MM.1S (cell line): ENCODE data around the gene SHISA9.

ENCODE experiments used
- DNase-seq: peaks from one replicate; pipeline ENCODE4 v3.0.0-alpha.2; 2015
- H2AFZ ChIP-seq: fragments of 300-600 bp; sonication (generic); 2 replicates; pipeline ENCODE4 v1.6.0; 2016; ENCODE audit warnings: antibody characterized with exemption, low read length
- H3F3A ChIP-seq: fragments of 300-600 bp; sonication (generic); 2 replicates; pipeline ENCODE4 v1.6.1; 2016; ENCODE audit warnings: mild to moderate bottlenecking, antibody characterized with exemption, low read length, moderate library complexity, mixed read lengths; ENCODE audit not compliant: insufficient read depth
- H3K27ac ChIP-seq: fragments of 300-600 bp; sonication (generic); 2 replicates; pipeline ENCODE4 v1.5.1; 2016; ENCODE audit warnings: mild to moderate bottlenecking, low read length
- H3K27me3 ChIP-seq: fragments of 300-600 bp; sonication (generic); replicated peaks from 2 replicates; pipeline ENCODE4 v1.6.0; 2016; ENCODE audit warnings: low read length; ENCODE audit not compliant: insufficient read depth
- H3K36me3 ChIP-seq: fragments of 300-600 bp; sonication (generic); replicated peaks from 2 replicates; pipeline ENCODE4 v1.6.1; 2016; ENCODE audit warnings: mild to moderate bottlenecking, low read length, mixed read lengths; ENCODE audit not compliant: insufficient read depth
- H3K4me1 ChIP-seq: fragments of 300-600 bp; sonication (generic); 2 replicates; pipeline ENCODE4 v1.6.1; 2016; ENCODE audit warnings: low read length, mixed read lengths
- H3K4me2 ChIP-seq: fragments of 300-600 bp; sonication (generic); 2 replicates; pipeline ENCODE4 v1.6.0; 2016; ENCODE audit warnings: low read depth, low read length
- H3K4me3 ChIP-seq: fragments of 300-600 bp; sonication (generic); 2 replicates; pipeline ENCODE4 v1.5.1; 2016; ENCODE audit warnings: low read length, mixed read lengths
- H3K79me2 ChIP-seq: fragments of 300-600 bp; sonication (generic); 2 replicates; pipeline ENCODE4 v1.6.1; 2016; ENCODE audit warnings: mixed run types, low read length, mixed read lengths
- H3K9ac ChIP-seq: fragments of 300-600 bp; sonication (generic); 2 replicates; pipeline ENCODE4 v1.6.1; 2016; ENCODE audit warnings: low read length, mixed read lengths
- H3K9me2 ChIP-seq: fragments of 300-600 bp; sonication (generic); replicated peaks from 2 replicates; pipeline ENCODE4 v1.6.1; 2016; ENCODE audit warnings: mild to moderate bottlenecking, low read length, mixed read lengths; ENCODE audit not compliant: insufficient read depth
- H3K9me3 ChIP-seq: fragments of 300-600 bp; sonication (generic); replicated peaks from 2 replicates; pipeline ENCODE4 v1.6.1; 2016; ENCODE audit warnings: mild to moderate bottlenecking, low read length, mixed read lengths; ENCODE audit not compliant: insufficient read depth
- H4K20me1 ChIP-seq: fragments of 300-600 bp; sonication (generic); 2 replicates; pipeline ENCODE4 v1.6.1; 2016; ENCODE audit warnings: mild to moderate bottlenecking, low read length, moderate library complexity, mixed read lengths; ENCODE audit not compliant: insufficient read depth
- EZH2 ChIP-seq: fragments of 300-600 bp; sonication (generic); optimal IDR thresholded peaks from 2 replicates; pipeline ENCODE3; 2017; ENCODE audit warnings: low read depth, mild to moderate bottlenecking, antibody characterized with exemption, low read length, mixed read lengths
- EZH2phosphoT487 ChIP-seq: fragments of 300-600 bp; sonication (generic); IDR thresholded peaks from 2 replicates; pipeline ENCODE4 v1.6.1; 2018; ENCODE audit warnings: antibody characterized with exemption, low read length
- TF ChIP-seq, protein P1 (sequence below): fragments of 300-600 bp; sonication (generic); IDR thresholded peaks from 2 replicates; pipeline ENCODE4 v1.5.1; 2016; ENCODE audit warnings: antibody characterized with exemption, low read length, mixed read lengths

SHISA9 gene

DNA sequence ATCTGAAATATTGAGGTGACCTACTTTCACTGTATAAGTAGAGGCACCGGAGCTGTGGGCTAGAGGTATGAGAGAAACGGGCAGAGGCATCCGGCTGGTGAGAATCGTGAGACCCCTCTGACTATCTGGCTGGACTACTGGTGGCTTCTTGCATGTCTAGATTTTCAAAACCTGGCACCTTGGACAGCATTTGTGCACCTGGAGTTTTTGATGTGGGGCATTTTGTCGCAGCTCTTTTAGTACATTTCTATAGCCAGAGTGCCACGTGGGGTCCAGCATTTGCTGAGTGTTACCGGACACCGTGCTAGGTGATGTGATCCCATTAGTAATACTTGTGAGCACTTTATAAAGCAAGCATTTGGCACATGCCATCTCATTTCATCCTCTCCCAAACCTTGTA is 32.6 kb upstream of the SHISA9 start:
- Histone ChIP-seq H3K9ac (no peak overlapping the region), H3F3A (no peaks in the 10 kb centered on the region), H2AFZ (no peak overlapping the region), H3K79me2 (no peaks in the 10 kb centered on the region), H3K27ac (no peak overlapping the region), H4K20me1 (no peaks in the 10 kb centered on the region), H3K36me3 (no peaks in the 10 kb centered on the region), H3K9me2 (no peaks in the 10 kb centered on the region), H3K9me3 (no peaks in the 10 kb centered on the region), H3K4me3 (no peak overlapping the region), H3K4me2 (no peak overlapping the region), H3K4me1 (no peaks in the 10 kb centered on the region), H3K27me3 (no peaks in the 10 kb centered on the region)
- DNase-seq: no peak
- TF ChIP-seq, protein P1, sequence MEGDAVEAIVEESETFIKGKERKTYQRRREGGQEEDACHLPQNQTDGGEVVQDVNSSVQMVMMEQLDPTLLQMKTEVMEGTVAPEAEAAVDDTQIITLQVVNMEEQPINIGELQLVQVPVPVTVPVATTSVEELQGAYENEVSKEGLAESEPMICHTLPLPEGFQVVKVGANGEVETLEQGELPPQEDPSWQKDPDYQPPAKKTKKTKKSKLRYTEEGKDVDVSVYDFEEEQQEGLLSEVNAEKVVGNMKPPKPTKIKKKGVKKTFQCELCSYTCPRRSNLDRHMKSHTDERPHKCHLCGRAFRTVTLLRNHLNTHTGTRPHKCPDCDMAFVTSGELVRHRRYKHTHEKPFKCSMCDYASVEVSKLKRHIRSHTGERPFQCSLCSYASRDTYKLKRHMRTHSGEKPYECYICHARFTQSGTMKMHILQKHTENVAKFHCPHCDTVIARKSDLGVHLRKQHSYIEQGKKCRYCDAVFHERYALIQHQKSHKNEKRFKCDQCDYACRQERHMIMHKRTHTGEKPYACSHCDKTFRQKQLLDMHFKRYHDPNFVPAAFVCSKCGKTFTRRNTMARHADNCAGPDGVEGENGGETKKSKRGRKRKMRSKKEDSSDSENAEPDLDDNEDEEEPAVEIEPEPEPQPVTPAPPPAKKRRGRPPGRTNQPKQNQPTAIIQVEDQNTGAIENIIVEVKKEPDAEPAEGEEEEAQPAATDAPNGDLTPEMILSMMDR: no peak
- TF ChIP-seq EZH2phosphoT487 (no peak), EZH2 (no peak)

DNA sequence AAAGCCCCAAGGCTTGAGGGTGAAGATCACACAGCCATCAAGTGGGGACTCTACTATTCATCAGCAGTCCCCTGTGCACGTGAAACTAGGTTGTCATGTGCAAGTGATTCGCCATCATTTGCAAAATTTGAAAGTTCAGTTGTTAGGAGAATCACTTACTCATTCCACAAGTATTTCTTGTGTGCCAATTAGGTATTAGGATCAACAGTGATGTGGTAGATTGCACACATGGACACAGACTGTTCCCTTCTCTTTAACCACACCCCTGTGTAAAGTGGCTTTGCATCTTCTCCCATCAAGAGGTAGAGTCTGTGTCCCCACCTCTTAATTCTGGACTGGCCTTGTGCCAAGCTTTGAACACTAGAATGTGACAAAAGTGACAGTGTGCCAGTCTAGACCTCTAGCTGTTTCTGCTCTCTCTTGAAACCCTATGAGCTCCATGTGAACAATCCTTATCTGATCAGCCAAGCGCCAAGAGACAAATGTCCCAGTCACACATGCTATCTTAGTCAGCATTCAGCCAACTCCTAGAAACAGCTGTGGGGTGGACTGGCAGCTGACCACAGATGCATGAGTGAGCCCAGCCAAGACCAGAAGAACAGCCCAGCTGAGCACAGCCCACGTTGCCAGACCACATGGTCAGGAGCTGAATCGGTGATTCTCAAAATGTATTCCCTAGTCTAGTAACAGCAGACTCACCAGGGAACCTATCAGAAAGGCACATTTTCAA is 31.5 kb upstream of the SHISA9 start:
- Histone ChIP-seq H2AFZ (no peak overlapping the region), H3K4me2 (no peak overlapping the region), H3K4me1 (no peaks in the 10 kb centered on the region), H3K27me3 (no peaks in the 10 kb centered on the region), H3K27ac (no peak overlapping the region), H3K9me3 (no peaks in the 10 kb centered on the region), H3F3A (no peaks in the 10 kb centered on the region), H4K20me1 (no peaks in the 10 kb centered on the region), H3K4me3 (no peak overlapping the region), H3K9ac (no peak overlapping the region), H3K79me2 (no peaks in the 10 kb centered on the region), H3K9me2 (no peaks in the 10 kb centered on the region), H3K36me3 (no peaks in the 10 kb centered on the region)
- TF ChIP-seq, protein P1: no peak
- no peak for TF ChIP-seq EZH2
- no peak for TF ChIP-seq EZH2phosphoT487
- DNase-seq: no peak

DNA sequence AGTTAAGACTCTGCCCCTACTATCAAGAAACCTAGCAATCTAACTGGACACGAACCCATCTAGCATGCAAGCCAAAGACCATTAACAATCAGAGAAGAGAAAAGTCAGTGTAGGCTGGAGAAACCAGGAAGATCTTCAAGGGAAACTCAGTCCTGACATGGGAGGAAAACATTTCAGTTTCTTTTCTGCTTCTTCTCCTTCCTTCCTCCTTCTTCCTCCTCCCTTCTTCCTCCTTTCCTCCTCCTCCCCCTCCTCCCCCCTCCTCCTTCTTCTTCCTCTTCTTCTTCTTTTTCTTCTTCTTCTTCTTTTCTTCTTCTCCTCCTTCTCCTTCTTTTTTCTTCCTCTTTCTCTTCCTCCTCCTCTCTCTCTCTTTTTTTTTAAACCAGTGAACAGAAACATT is 29.6 kb upstream of the SHISA9 start:
- no peaks in the 10 kb centered on the region for H3K79me2 ChIP-seq
- H4K20me1 ChIP-seq: no peaks in the 10 kb centered on the region
- H3K27me3 ChIP-seq: no peaks in the 10 kb centered on the region
- no peak overlapping the region for H2AFZ ChIP-seq
- no peaks in the 10 kb centered on the region for H3K9me3 ChIP-seq
- H3K4me3 ChIP-seq: no peak overlapping the region
- H3K36me3 ChIP-seq: no peaks in the 10 kb centered on the region
- no peak for DNase-seq
- no peak for TF ChIP-seq EZH2phosphoT487
- TF ChIP-seq, protein P1: no peak
- TF ChIP-seq EZH2: no peak
- H3K9me2 ChIP-seq: no peaks in the 10 kb centered on the region
- no peaks in the 10 kb centered on the region for H3F3A ChIP-seq
- no peaks in the 10 kb centered on the region for H3K4me1 ChIP-seq
- H3K9ac ChIP-seq: no peak overlapping the region
- H3K27ac ChIP-seq: no peak overlapping the region
- no peak overlapping the region for H3K4me2 ChIP-seq
